Activated CD8-positive, alpha-beta memory T cell treated with anti-CD3 and anti-CD28 coated beads for 36 hours (primary cell): ENCODE measurements around the gene EHD1. TPM values are rescaled to one million over a fixed set of nuclear protein-coding genes. Genes with fewer than 3 reads are reported as not detected.

Experiments
- CTCF ChIA-PET: fragments of 350-600 bp; sonication (Branson Sonifier 250); formaldehyde crosslinking; loops from one replicate; lab custom pipeline; 2021; ENCODE audit warnings: antibody characterized with exemption; lab: Charles Lee
- POLR2A ChIA-PET: fragments of 350-600 bp; sonication (Branson Sonifier 250); formaldehyde crosslinking; loops from one replicate; lab custom pipeline; 2021; ENCODE audit warnings: antibody characterized with exemption; lab: Charles Lee
- total RNA-seq, 2 experiments: library from RNA; stranded (reverse); gene quantifications; one replicate each; pipeline ENCODE4 v1.2.3, GENCODE V29; 2021

Gene EHD1
- total RNA-seq, 2 experiments from 2014 or later = 82.2 to 85.8 TPM

DNA sequence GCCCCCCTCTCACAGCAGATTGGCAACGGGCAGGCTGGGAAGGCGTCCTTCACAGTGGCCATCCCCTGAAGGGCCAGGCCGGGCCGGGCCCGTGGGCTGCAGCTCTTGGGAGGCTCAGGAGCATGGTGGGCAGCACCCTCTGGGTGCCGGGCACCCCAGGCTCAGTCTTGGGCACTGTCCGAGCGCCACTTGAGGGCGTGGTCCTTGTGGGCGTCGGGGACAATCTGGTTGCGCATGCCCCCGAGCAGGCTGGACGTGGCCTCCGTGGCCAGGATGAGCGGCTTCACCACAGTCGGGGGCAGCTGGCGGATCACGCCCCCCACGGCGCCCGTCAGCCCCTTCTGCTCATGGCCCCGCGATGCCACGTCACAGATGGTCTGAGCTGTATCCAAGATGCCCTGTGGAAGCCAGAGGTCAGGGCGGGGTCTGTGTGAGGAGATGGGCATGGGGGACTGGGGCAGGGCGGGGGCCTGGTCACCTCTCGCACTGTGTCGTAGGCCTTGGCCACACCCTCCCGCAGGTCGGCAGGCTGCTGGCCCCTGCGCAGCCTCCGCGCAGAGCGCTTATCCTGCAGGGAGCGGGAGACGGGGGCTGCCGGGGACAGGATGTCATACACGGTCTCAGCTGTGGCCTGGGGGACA is 16.5 kb upstream of the EHD1 start:
- ChIA-PET POLR2A (no interaction called here), CTCF (interaction anchor here (0.8 to 17.1 kb wide), 8 partner anchors 16 to 85 kb away, joined by 3 to 475 read pairs (median 4); partner anchors contain the start of gene CDC42BPG)

DNA sequence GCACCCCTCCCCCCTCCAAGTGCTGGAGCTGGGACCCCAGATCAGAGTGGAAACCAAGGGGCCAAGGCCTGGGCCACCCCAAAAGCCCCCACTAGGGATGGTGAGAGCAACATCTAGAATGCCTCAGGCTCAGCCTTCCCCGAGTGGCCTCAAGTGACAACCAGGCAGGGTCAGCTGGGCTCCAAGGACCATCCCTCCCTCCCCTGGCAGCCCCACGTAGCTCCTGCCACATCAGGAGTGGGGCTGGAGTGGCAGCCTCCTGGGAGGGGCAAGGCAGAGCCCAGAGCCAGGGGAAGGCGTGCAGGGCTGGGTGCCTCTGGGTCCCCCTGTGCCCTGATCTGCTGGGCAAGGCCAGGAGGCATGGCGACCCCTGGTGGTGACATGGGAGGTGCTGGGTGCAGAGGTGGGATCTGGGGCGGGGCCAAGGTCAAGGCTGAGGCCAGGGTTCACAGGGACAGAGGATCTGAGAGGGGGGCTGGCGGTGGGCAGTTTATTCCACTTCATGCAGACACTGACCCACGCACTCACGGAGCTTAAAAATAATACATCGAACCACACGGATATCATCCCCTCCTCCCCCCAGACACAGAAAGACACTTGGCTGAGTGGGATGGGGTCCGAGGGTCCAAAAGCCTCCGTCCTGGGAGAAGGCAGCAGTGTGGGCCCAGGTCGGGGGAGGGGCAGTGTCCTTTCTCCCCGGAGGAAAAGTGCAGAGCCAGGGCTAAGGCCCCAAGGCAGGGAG is 15.8 kb upstream of the EHD1 start:
- POLR2A ChIA-PET = interaction anchor here (1.1 kb wide), 1 partner anchor 43 kb away, joined by 3 read pairs; no protein-coding TSS in a partner anchor
- CTCF ChIA-PET = interaction anchor here (0.5 to 17.1 kb wide), 19 partner anchors 10 to 840 kb away, joined by 3 to 475 read pairs (median 3); partner anchors contain the start of genes ARL2 and CDC42BPG

DNA sequence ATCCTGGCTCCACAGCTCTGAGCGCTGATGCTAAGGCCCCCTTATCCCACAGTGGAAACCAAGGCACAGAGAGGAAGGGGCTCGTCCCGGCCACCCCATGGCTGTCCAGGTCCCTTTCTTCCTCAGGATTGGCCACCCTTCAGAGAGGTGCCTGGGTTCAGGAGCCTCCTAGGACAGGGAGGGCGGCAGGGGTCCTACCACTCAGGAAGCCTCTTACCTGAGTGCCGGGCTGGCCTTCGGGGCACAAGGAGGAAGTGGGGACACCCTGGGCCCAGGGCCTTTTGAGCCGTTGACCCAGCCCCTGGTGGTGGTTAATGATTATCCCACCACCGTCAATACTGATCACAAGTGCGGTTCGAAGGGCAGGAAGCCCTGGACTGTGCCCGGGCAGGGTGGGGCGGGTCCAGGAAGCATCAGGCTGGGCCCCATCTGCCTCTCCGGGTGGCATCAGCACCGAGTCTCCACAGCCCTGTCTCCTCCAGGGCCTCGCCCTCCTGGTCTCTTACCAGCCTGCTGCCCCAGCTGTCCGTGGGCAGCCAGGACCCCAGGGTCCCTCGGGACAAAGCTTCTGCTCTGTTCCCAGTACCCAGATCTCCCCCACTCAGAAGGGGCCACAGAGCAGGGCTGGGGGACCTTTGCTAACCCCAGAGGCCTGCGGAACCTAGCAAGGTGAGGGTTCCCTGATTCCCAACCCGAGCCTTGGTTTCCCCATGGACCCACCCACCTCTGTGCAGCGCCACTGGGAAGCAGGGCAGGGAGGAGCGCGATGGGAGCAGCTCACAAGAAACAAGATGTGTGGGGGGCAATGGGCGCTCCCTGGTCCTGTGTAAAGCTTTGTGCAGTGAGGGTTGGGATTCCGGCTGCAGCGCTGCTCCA is 15.0 kb upstream of the EHD1 start:
- CTCF ChIA-PET = interaction anchor here (0.5 to 17.1 kb wide), 16 partner anchors 9 to 841 kb away, joined by 3 to 475 read pairs (median 3); partner anchors contain the start of genes ARL2 and CDC42BPG
- POLR2A ChIA-PET = interaction anchor here (1.1 kb wide), 1 partner anchor 42 kb away, joined by 3 read pairs; no protein-coding TSS in a partner anchor

DNA sequence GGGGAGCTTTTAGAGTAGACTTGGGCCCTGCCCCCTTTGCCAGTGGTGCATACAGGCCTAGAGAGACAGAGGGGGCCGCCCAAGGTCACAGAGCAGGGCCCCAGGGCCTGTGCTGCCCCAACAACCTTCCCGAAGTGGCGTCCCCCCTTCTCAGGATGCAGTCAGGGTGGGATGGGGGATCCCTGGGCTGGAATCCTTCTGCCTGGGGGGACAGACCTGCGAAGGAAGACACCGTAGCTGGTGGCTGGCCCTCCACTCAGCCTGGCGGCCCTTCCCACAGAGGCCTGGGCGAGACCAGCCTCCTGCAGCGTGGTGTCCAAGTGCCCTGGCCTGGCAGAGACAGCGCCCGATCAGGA is 14.4 kb upstream of the EHD1 start:
- POLR2A ChIA-PET = interaction anchor here (1.0 kb wide), 1 partner anchor 14 kb away, joined by 3 read pairs; no protein-coding TSS in a partner anchor

DNA sequence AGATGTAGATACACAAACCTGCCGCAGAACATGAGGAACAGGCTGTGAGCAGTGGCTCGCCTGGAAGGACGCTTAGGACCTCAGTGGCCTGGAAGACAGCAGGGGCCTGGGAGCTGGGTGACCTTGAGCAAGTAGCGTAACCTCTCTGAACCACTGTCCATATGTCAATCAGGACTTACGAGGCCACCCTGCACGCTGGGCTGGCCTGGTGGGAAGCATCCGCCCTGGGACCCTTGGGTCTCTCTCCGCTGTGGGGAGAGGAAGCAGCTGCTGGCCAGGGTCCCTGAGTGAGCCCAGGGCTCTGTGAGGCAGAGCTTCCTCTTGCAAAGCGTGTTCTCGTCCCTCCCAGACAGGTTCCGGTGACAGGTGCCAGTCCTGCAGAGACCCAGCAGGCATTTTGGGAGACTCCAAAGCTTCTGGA is 14.0 kb upstream of the EHD1 start:
- CTCF ChIA-PET = interaction anchor here (0.6 to 17.1 kb wide), 4 partner anchors 40 to 710 kb away, joined by 3 to 475 read pairs (median 4); partner anchors contain the start of genes ARL2 and CDC42BPG
- POLR2A ChIA-PET = interaction anchor here (1.0 kb wide), 1 partner anchor 13 kb away, joined by 3 read pairs; no protein-coding TSS in a partner anchor

More for the DNA sequence above, 14.4 kb upstream of the EHD1 start:
- CTCF ChIA-PET = interaction anchor here (2.1 to 17.1 kb wide), 2 partner anchors 40 to 122 kb away, joined by 6 to 475 read pairs; partner anchors contain the start of genes ARL2 and CDC42BPG

DNA sequence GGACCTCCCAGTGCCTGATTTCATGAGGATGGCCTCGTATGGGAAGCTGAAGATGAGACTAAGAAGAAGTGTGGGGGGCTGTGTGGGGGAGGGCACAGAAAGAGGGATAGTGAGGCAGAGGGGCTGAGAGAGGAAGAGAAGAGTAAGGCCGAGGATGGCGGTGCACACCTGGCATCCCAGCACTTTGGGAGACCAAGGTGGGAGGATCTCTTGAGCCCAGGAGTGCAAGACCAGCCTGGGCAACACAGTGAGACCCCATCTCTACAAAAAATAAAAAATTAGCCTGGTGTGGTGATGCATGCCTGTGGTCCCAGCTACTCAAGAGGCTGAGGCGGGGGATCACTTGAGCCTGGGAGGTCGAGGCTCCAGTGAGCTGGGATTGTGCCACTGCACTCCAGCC is 13.5 kb upstream of the EHD1 start:
- CTCF ChIA-PET = interaction anchor here (0.6 to 17.1 kb wide), 4 partner anchors 23 to 711 kb away, joined by 3 to 475 read pairs (median 3); partner anchors contain the start of gene CDC42BPG
- POLR2A ChIA-PET = interaction anchor here (1.0 kb wide), 1 partner anchor 13 kb away, joined by 3 read pairs; no protein-coding TSS in a partner anchor

DNA sequence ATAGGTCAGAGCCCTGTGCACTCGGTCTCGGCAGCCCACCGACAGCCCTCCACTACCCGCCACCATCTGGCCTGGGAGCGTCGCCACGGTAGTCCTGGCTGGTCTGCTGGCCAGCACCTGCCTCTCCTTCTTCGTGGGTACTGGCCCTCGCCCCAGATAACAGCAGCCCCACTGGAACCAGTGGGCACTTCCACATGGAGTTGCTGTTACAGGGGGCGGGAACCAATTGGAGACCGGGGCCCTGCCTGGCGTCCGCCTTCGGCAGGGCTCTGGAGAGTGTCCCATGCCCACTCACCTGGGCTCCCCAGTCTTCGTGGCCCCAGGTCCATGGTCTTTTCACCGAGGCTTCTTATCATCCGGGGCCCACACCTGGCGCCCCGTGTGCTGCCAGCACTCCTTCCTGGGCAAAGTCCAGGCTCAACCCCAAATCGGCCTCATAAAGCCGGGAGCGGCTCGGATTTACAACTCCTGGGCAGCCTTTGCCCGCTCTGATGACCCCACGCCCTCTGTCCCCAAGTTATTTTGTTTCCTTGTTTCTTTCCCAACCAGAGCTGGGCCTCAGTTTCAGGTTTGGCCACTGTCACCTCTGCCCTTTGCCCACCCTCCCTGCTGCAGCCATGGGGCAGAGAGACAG is 12.9 kb upstream of the EHD1 start:
- ChIA-PET CTCF (interaction anchor here (1.3 to 17.1 kb wide), 3 partner anchors 22 to 39 kb away, joined by 3 to 475 read pairs (median 3); partner anchors contain the start of gene CDC42BPG), POLR2A (interaction anchor here (0.7 kb wide), 1 partner anchor 19 kb away, joined by 8 read pairs; no protein-coding TSS in a partner anchor)

DNA sequence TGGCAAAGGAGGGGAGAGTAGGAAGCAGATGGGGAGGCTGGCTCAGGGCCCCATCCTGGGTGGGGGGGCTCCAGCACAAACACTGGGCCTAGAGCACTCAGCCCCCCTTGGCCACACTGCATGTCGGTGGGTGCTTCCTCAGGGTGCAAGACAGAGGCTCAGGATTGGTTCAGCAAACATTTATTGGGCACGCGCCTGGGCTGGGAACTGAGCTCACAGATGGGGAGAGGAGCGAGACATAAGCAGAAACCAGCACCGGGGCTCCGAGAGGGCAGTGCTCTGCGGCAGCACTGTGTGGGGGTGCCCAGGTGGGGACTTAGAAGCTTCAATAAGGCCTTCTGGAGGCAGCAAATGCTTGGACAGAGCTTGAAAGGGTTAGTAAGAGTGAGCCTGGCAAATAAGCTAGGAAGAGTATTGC is 12.1 kb upstream of the EHD1 start:
- ChIA-PET CTCF (interaction anchor here (0.9 to 17.1 kb wide), 4 partner anchors 13 to 38 kb away, joined by 3 to 475 read pairs (median 4); partner anchors contain the start of gene CDC42BPG), POLR2A (interaction anchor here (0.6 to 0.7 kb wide), 2 partner anchors 18 to 25 kb away, joined by 4 to 8 read pairs; no protein-coding TSS in a partner anchor)

DNA sequence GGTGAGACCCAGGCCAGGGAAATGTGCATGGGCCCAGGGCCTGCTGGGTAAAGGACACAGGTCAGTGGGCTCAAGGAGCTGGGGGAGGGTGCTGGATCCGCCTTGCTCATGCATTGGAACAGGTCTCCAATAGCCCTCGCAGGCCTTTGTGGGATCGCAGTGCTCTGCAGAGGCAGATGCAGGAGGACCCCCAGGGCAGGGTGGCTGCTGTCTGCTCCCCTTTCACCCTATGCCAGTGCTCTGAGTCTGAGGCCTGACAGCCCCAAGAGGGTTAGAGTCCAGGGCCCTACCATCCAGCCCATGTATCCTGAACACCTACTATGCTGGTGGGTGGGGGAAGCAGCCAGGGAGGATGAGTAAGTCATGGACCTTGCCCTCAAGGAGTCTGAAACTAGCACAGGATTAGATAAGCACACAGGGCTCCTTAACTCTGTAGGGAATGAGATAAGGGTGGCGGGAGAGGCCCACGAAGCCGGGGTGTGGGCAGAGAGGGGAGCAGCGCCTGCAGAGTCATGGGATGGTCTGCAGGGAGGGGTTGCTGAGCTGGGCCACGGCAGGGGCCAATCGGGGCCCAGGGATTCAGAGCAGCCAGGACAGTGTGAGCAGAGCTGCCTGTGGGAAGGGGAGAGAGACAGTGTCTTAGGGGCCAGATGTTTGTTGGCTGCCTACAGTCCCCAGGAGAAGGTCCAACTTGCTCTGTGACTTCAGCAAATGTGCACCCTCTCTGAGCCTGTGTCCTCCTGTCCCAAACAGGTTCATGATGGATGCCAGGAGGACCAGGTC is 10.5 kb upstream of the EHD1 start:
- CTCF ChIA-PET = interaction anchor here (0.6 to 17.1 kb wide), 12 partner anchors 9 to 1619 kb away, joined by 3 to 475 read pairs (median 5); partner anchors contain the start of genes CDC42BPG and EHD1
- POLR2A ChIA-PET = interaction anchor here (0.7 kb wide), 1 partner anchor 9 kb away, joined by 9 read pairs; no protein-coding TSS in a partner anchor

DNA sequence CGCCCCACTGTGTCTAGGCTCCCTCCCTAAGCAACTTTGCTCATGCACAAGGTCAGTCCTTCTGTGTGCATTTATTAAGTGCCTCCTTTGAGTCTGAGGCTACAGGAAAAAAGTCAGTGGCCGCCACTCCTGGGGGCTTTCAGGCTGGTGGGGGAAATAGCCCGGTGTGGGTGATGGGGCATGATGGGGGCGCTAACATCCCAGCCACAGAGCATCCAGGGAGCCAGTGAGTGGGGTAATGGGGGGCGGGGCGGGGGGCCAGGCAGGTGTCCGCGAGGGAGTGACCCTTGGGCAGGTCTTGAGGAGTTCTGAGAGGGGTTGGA is 9.9 kb upstream of the EHD1 start:
- POLR2A ChIA-PET = interaction anchor here (0.6 to 1.5 kb wide), 2 partner anchors 28 to 42 kb away, joined by 3 to 4 read pairs; no protein-coding TSS in a partner anchor
- CTCF ChIA-PET = interaction anchor here (0.7 to 17.1 kb wide), 13 partner anchors 10 to 144 kb away, joined by 3 to 475 read pairs (median 5); partner anchors contain the start of genes CDC42BPG, EHD1 and PPP2R5B

DNA sequence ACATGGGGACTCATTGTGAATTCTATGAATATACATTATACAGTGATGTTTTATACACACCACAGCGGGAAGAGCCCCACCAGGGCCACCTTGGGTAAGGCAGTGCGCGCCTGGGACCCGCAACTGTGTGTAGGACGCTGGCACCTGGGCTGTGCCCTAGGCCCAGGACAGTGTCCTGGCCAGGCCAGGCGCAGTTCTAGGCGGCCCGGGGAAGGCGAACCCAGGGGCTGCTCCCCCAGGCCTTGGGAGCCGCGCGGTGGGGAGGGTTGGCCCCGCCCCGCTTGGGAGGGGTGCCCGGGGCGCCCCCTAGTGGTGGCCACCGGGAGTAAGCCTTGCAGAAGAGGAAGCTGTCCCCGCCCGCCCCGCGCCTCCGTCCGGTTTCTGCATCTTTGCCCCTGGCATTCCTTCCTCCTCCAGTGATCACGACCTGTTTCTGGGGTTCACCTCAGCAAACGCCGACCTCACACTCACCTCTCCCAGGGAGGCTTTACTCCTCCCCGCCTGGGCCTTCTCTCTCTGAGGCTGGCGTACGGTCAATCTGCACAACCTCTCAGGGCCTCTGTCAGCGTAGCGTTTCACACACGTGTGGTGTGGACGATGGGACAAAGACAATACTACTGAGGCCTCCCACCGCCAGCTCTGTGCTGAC is 9.5 kb upstream of the EHD1 start:
- ChIA-PET POLR2A (interaction anchor here (0.6 to 1.5 kb wide), 2 partner anchors 28 to 42 kb away, joined by 3 to 4 read pairs; no protein-coding TSS in a partner anchor), CTCF (interaction anchor here (0.7 to 17.1 kb wide), 14 partner anchors 10 to 143 kb away, joined by 3 to 475 read pairs (median 5); partner anchors contain the start of genes CDC42BPG, EHD1 and PPP2R5B)

DNA sequence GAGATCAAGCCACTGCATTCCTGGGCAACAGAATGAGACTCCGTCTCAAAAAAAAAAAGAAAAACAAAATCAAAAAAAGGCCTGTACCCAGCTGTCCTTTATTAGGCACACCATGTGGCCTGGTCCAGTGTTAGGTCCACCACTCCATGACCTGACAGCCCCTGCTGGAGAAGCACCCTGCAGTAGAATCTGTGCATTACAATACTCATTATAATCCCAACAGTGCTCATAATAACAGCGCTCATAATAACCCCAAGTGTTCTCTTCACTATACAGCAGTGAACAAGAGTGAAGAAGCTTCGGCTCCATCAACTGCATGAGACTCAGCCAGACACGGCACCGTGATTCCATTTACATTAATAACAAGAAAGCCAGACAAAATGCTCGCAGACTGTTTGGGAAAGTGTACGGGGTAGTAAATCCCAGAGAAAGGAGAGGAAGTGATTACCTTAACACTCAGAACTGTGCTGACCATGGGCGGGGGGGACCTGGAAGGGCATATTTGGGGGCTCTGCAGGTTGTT is 8.9 kb upstream of the EHD1 start:
- POLR2A ChIA-PET = interaction anchor here (1.5 kb wide), 1 partner anchor 41 kb away, joined by 4 read pairs; no protein-coding TSS in a partner anchor

DNA sequence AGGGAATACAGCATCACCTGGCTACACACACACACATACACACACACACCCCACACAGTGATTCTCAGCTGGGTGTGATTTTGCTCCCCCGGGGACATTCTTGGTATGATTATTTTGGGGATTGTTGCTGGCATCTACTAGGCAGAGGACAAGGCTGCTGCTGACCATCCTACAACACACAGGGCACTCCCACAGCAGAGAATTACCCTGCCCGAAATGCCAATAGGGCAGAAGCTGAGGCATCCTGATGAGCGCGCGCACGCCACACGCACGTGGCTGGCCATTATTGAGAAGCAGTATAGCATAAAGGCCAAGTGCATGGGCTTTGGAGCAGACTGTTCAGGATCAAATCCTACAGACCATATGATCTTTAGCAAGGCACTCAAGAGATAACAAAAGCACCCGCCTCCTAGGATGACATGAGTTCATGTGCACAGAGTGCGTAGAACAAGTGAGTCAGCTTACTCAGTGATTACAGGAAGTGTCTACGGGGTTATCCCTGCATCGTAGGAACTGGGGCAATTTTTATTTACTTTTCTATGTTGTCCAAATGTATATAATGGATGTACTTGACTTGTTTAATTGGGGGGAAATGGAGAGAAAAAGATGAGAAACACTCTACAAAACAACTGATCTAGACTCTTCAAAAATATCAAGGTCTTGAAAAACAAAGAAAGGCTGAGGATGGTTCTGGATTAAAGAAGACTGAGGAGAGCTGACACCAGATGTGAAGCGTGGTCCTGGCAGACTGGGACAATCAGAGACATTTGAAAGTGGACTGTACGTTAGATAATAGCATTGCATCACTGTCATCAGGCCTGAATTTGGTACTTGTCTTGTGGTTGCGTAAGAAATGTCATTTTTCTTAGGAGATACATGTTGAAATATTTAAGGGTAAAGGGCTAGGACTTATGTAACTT is 7.2 kb upstream of the EHD1 start:
- ChIA-PET CTCF (interaction anchor here (0.9 to 17.1 kb wide), 6 partner anchors 9 to 33 kb away, joined by 3 to 475 read pairs (median 6); partner anchors contain the start of genes CDC42BPG and EHD1), POLR2A (interaction anchor here (0.7 to 1.4 kb wide), 5 partner anchors 9 to 33 kb away, joined by 3 to 6 read pairs (median 3); no protein-coding TSS in a partner anchor)

More for the DNA sequence above, 8.9 kb upstream of the EHD1 start:
- CTCF ChIA-PET = interaction anchor here (0.7 to 17.1 kb wide), 10 partner anchors 11 to 127 kb away, joined by 3 to 475 read pairs (median 5); partner anchors contain the start of genes CDC42BPG, EHD1 and PPP2R5B

DNA sequence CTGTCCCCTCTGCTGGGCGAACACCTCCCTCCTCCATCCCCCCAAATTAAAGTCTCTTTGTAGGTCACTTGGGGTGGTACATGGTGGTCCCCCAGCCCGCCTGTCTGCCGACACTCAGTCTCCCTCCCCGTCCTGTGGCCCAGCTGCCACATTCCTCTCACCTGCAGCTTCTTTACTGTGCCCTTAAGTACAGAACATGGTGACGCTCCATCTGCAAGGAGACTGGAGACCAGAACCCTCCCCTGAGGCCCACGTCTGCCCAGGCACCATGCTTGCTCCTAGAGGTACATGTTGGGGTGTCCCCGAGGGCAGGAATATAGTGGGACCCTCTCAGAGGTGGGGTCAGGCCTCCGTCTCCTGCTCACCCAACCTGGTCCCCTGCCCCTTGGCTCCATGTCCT is 5.6 kb upstream of the EHD1 start:
- POLR2A ChIA-PET = interaction anchor here (1.3 kb wide), 1 partner anchor 11 kb away, joined by 3 read pairs; no protein-coding TSS in a partner anchor
- CTCF ChIA-PET = interaction anchor here (1.0 to 12.8 kb wide), 2 partner anchors 10 to 27 kb away, joined by 4 to 371 read pairs; partner anchors contain the start of gene CDC42BPG
